AG09319 (cell line): ENCODE results near the gene QARS1.

Experiments used
- DNase-seq: peaks from one replicate; pipeline ENCODE4 v3.0.0-alpha.2; 2010; ENCODE audit warnings: low read depth; ENCODE audit errors: extremely low read depth
- TF ChIP-seq, protein P1 (sequence below): IDR thresholded peaks from 2 replicates; pipeline ENCODE4 v1.5.1; 2011; ENCODE audit warnings: low read depth, mild to moderate bottlenecking, inconsistent platforms, low read length, moderate library complexity

The QARS1 gene

DNA sequence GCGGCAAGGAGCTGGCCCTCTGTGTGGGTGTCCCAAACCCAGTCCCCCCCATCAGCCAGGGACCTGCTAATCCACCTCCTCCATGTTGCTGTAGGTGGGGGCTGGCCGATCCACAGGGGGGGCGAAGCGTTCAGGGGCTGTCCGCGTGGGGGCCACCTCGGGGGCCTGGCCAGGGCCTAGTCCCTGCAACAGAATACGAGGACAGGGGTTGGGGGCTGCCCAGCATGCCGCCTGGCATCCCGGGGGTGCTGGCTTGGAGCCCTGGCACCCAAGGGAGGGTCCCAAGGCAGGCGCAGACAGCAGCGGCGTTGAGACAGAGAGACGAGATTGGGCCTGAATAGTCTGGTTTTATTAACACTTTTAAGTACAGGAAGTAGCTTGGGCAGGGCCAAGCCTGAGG is 3.8 kb upstream of the QARS1 start:
- no peak for DNase-seq
- TF ChIP-seq, protein P1, sequence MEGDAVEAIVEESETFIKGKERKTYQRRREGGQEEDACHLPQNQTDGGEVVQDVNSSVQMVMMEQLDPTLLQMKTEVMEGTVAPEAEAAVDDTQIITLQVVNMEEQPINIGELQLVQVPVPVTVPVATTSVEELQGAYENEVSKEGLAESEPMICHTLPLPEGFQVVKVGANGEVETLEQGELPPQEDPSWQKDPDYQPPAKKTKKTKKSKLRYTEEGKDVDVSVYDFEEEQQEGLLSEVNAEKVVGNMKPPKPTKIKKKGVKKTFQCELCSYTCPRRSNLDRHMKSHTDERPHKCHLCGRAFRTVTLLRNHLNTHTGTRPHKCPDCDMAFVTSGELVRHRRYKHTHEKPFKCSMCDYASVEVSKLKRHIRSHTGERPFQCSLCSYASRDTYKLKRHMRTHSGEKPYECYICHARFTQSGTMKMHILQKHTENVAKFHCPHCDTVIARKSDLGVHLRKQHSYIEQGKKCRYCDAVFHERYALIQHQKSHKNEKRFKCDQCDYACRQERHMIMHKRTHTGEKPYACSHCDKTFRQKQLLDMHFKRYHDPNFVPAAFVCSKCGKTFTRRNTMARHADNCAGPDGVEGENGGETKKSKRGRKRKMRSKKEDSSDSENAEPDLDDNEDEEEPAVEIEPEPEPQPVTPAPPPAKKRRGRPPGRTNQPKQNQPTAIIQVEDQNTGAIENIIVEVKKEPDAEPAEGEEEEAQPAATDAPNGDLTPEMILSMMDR, result no peak

DNA sequence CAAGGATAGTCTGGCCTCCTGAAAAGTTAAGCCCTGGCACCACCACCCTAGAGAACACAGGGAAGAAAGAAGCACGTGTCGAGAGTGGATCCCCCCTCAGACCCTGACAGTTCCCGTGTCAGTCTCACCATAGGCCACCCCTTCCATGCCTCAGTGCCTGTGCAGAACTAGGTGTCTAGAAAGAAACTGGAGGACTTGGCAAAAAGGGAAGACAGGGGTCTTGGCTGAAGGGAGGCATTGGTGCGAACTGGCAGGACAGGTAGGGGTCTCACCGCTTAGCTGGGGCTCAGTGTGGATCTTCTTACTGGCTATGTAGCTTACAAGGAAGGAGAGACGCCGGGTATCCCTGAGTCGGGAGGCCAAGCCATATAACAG is 518 bp downstream of the QARS1 start:
- TF ChIP-seq, protein P1, result no peak
- DNase-seq, result no peak

DNA sequence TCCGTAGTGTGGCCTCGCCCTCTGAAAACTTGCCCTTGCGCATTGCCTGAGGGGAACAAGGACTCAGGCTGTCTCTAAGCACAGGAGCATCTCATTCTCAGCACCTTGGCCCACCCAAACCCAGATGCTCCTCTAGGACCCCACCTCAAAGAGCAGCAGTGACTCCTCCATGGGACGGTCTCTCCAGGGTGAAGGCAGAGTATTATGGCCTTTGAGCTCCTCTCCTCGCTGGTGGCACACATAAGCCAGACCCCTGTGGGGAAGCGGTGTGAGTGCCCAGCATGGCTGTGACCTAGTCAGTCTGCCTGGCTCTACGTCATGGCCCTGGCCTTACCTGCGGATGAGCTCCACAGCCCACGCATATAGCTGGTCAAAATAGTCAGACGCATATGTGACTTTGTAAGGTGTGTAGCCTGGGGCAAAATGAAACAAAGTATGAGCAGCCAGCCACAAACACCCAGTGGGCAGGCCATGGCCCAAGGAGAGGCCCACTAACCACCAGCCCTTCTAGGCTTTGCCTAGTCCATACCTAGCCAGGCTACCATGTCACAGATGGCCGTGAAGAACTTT is 4.4 kb downstream of the QARS1 start:
- TF ChIP-seq, protein P1, result no peak
- DNase-seq, result no peak

DNA sequence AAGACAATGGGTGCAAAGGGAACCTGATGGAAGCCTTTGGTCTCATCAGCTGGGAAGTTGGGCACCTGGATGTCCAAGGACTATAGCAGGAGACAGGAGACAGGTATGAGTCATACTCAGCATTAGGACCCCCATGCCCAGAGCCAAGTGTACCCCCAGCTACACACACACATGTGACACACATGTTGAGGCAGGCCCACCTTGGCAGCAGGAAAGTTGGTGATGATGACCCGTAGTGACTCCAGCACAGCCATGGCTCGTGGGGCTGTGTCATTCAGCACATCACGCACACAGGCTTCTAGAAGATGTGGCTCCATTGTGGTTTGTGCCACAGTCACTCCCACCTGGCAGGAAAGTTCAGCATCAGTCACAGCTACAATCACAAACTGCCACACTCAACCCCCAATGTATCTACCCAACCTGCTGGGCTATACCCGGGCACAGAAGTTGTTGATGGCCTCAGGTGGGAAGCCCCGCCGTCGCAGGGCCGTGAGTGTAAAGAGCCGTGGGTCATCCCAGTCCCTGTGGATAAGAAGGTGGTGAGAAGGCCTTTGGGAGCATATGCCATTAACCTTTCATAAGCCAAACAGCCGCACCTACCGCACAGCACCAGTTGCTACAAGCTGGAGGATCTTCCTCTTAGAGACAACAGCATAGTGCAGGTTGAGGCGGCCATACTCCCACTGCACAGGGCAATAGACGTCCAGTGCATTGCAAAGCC is 5.5 kb downstream of the QARS1 start:
- TF ChIP-seq, protein P1, result no peak
- no peak for DNase-seq

DNA sequence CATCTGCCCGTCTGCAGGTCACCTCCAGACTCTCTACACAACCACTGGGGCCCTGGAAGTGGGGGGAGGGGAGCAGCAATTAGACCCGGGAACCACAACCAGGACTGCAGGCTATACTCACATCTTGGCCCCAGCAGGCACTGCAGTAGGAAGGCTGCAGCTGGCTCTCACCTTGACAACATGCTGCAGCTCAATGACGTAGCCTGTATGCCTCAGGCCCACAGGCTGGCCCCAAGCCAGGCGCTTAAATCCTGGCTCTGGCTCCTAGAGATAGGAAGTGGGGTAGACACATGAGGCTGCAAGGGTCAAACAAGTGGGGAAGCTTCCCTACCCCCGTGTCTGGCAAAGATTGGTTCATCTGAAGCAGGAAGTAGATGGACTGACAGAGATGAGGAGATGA is 6.1 kb downstream of the QARS1 start:
- no peak for DNase-seq
- TF ChIP-seq, protein P1, result no peak

DNA sequence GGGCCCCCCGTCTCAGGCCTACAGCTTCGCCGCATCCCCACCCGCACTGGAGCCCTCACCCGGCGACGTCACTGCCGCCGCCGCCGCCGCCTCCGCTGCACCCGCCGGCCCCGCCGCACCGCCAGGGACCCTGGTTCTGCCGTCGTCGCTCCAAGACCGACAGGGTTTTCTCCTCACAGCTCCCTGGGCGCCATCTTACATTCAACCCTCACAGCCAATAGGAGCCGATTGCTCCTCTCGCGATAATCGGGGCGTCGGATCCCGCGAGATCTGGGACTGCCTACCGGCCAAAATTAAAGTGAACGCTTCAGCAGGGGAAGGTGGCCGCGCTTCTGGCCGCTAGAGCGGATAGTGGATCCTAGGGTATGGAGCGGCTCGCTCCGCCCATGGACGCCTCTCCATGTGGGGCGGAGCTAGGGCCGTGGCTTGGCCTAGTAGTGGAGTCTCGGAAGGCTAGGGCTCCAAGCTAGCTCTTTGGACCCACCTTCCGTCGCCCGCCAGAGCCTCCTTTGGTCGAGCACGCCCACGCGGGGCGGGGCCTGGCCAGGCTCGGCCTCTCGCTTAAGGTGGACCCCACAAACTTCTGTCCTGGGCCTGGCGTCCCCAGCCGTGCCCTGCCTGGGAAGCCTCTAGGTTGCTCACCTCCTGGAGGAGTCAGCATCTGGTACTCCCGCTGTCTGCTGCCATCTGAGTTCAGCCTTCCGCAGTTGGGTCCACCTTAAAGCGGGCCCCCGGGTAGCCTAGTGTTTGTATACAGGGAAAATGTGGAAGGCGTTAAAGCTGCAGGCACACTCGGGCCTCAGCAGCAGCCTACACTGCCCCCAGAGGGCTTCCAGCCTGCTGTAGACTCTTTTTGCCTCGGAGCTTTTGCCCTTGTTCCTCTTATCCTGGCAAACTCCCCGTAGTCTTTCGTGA is 10.4 kb downstream of the QARS1 start, which contains the start of gene QRICH1:
Gene QRICH1, minus strand, starts transcription at position 219 of the 915 bp plus-strand sequence. CDS start 17,054 bp downstream, outside the sequence.
- DNase-seq, result peak; percentile 96
- TF ChIP-seq, protein P1, result peak; percentile 76
